ENCODE data around the gene SMIM38. TPM values are rescaled to one million over a fixed set of nuclear protein-coding genes. Genes with fewer than 3 reads are reported as not detected.
A peak's percentile ranks its signal among the peaks of the same experiment; 100 is the strongest.

Gene SMIM38
- total RNA-seq, 4 donors from 2014 or later, result 0.26 to 3.1 (median 0.31) TPM; not detected in 1

DNA sequence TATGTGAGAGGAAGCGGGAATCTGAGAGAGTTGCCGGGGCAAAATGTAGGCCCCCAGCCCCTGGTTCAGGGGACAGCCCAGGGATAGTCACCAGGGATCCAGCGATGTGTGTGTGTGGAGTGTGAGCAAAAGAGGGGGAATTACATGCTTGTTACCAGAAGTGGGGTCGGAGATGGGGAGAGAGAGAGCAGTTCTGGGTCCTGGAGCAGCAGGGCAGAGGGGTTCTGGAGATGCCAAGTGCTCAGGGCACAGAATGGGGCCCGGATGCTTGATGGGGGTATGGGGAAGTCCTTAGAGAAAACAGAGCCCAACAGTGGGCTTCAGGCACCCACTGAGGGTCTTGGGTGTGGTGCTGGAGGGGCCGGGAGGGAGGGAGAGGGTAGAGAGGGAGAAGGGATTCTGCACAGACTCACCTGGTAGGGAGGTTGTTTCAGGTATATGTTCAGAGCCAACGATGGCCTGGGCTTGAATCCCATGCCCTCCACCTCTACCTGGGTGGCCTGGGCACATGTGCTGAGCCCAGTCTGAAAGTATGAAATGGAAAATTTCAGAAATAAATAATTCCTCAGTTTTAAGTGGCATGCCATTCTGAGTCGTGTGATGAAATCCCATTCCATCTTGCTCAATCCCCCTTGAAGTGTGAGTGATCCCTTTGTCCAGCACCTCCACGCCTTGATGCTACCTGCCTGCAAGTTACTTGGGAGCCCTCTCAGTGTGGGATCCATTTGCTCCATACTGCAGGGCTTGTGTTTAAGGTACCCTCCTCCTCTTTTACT, 12.4 kb downstream of the SMIM38 start:
- H3K36me3 ChIP-seq, result no peaks in the 10 kb centered on the region
- peaks cover 8% of the 10 kb centered on the region for H3K4me1 ChIP-seq
- WGBS, result 80% methylated on average over 9 of the region's 9 CpGs
- no peak for TF ChIP-seq EP300 (IDR thresholded peaks at IDR 0.05)
- no peak for TF ChIP-seq POLR2A (IDR thresholded peaks at IDR 0.05)
- H3K27ac ChIP-seq, result no peak overlapping the region
- no peak for DNase-seq (ENCODE audit: low spot score in 2 of 2)
- no peaks in the 10 kb centered on the region for H3K27me3 ChIP-seq
- H3K4me3 ChIP-seq, result no peak overlapping the region
- H3K9me3 ChIP-seq, result no peaks in the 10 kb centered on the region

DNA sequence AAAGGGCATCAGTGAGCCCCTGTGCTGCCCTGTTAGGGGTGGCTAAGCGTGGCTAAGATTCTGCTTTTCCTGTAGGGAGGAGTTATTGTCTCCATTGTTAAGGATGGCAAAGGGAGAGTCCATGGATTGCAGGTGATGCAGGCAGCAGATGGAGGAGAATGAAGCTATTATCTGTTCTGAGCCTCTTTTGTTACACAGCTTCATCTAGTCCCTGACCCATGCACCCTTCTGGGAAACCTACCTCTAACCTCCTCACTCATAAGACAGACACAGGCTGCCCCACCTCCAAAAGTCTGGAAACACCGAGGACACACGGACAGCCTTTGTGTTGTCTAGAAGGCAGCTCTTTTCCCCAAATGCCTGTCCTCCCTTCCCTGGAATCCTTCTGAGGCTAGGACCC, 13.7 kb downstream of the SMIM38 start:
- no peaks in the 10 kb centered on the region for H3K9me3 ChIP-seq
- no peaks in the 10 kb centered on the region for H3K27me3 ChIP-seq
- no peak overlapping the region for H3K27ac ChIP-seq
- TF ChIP-seq EP300 (IDR thresholded peaks at IDR 0.05) (no peak), POLR2AphosphoS5 (IDR thresholded peaks at IDR 0.05) (no peak), POLR2A (IDR thresholded peaks at IDR 0.05) (no peak)
- TF ChIP-seq, protein P1, sequence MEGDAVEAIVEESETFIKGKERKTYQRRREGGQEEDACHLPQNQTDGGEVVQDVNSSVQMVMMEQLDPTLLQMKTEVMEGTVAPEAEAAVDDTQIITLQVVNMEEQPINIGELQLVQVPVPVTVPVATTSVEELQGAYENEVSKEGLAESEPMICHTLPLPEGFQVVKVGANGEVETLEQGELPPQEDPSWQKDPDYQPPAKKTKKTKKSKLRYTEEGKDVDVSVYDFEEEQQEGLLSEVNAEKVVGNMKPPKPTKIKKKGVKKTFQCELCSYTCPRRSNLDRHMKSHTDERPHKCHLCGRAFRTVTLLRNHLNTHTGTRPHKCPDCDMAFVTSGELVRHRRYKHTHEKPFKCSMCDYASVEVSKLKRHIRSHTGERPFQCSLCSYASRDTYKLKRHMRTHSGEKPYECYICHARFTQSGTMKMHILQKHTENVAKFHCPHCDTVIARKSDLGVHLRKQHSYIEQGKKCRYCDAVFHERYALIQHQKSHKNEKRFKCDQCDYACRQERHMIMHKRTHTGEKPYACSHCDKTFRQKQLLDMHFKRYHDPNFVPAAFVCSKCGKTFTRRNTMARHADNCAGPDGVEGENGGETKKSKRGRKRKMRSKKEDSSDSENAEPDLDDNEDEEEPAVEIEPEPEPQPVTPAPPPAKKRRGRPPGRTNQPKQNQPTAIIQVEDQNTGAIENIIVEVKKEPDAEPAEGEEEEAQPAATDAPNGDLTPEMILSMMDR (IDR thresholded peaks at IDR 0.05), result no peak
- H3K4me3 ChIP-seq, result no peak overlapping the region
- no peaks in the 10 kb centered on the region for H3K36me3 ChIP-seq
- WGBS, result 98% methylated on average over 3 of the region's 3 CpGs
- peaks cover 8% of the 10 kb centered on the region for H3K4me1 ChIP-seq
- no peak for DNase-seq (ENCODE audit: low spot score in 2 of 2)

DNA sequence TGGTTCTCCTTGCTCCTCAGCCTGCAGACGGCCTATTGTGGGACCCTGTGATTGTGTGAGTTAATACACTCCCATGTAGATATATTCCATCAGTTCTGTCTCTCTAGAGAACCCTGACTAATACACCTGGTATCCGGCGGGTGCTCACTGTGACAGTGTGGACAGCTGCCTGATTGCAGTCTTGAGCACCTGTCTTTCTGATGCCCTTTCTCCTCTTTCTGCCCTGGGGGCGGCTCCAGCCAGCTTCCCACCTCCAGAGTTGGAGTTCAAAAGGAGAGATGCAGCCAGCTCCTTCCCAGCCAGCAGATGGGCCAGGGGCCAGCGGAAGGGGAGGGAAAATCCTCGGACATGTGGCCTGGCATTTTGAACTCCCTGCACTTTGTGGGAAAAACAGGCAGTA, 15.0 kb downstream of the SMIM38 start:
- Histone ChIP-seq H3K4me3 (no peak overlapping the region), H3K9me3 (no peaks in the 10 kb centered on the region), H3K4me1 (peaks cover 8% of the 10 kb centered on the region), H3K36me3 (no peaks in the 10 kb centered on the region), H3K27ac (no peak overlapping the region), H3K27me3 (no peaks in the 10 kb centered on the region)
- 78% methylated on average over 6 of the region's 6 CpGs for WGBS
- DNase-seq (ENCODE audit: low spot score in 2 of 2), result peak in 1 of 2 donors; percentile 26
- TF ChIP-seq, protein P1 (IDR thresholded peaks at IDR 0.05), result no peak
- no peak for TF ChIP-seq EP300 (IDR thresholded peaks at IDR 0.05)
- TF ChIP-seq POLR2A (IDR thresholded peaks at IDR 0.05), result no peak
- no peak for TF ChIP-seq POLR2AphosphoS5 (IDR thresholded peaks at IDR 0.05)

DNA sequence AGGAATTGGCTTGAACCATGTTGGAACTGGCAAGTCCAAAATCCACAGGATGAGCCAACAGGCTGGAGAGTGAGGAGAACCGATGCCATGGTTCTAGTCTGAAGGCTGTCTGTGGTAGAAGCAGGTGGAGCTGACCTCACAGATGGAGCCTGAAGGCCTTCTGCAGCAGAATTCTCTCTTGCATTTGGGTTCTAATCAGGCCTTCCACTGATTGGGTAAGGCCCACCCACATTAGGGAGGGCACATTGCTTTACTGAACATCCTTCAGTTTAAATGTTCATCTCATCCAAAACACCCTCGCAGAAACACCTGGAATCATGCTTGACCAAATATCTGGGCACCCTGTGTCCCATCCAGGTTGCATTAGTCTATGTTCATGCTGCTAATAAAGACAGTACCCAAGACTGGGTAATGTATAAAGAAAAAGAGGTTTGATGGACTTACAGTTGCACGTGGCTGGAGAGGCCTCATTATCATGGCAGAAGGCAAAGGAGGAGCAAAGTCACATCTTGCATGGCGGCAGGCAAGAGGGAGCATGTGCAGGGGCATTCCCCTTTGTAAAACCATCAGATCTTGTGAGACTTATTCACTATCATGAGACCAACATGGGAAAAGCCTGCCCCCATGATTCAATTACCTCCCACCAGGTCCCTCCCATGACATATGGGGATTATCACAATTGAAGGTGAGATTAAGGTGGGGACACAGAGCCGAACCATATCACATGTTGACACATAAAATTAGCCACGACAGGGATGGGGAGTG, 15.9 kb downstream of the SMIM38 start:
- WGBS, result 94% methylated on average over 6 of the region's 6 CpGs
- H3K9me3 ChIP-seq, result no peaks in the 10 kb centered on the region
- no peaks in the 10 kb centered on the region for H3K36me3 ChIP-seq
- H3K4me1 ChIP-seq, result peaks cover 3% of the 10 kb centered on the region
- no peak overlapping the region for H3K27ac ChIP-seq
- no peak overlapping the region for H3K4me3 ChIP-seq
- TF ChIP-seq POLR2AphosphoS5 (IDR thresholded peaks at IDR 0.05) (no peak), EP300 (IDR thresholded peaks at IDR 0.05) (no peak), POLR2A (IDR thresholded peaks at IDR 0.05) (no peak)
- TF ChIP-seq, protein P1 (IDR thresholded peaks at IDR 0.05), result no peak
- no peak for DNase-seq (ENCODE audit: low spot score in 2 of 2)
- no peaks in the 10 kb centered on the region for H3K27me3 ChIP-seq

DNA sequence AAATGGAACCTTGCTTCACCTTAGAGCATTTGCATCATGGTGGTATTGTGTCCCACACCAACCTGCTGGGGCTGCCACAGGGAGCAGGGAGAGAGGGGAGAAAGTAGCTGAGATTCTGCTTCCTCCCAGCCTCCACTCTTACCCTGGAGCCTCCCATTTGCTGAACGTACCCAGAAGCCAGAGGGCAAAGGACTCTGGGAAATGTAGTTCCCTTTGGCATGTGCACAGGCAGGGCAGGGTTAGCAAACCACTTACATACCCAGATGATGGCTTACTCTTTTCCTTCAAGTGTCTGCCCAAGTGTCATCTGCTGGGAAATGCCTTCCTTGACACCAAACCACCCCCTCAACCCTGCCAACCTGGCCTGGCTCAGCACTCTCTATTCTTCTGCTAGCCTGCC, 16.9 kb downstream of the SMIM38 start:
- TF ChIP-seq EP300 (IDR thresholded peaks at IDR 0.05) (no peak), POLR2A (IDR thresholded peaks at IDR 0.05) (no peak), POLR2AphosphoS5 (IDR thresholded peaks at IDR 0.05) (no peak)
- TF ChIP-seq, protein P1 (IDR thresholded peaks at IDR 0.05), result no peak
- H3K36me3 ChIP-seq, result no peaks in the 10 kb centered on the region
- no peak for DNase-seq (ENCODE audit: low spot score in 2 of 2)
- no peaks in the 10 kb centered on the region for H3K9me3 ChIP-seq
- no peaks in the 10 kb centered on the region for H3K4me1 ChIP-seq
- no peak overlapping the region for H3K27ac ChIP-seq
- 9% methylated on average over 1 of the region's 1 CpG for WGBS
- no peak overlapping the region for H3K4me3 ChIP-seq
- no peaks in the 10 kb centered on the region for H3K27me3 ChIP-seq
